ENCODE measurements around the gene PSMA5. TPM values are rescaled to one million over a fixed set of nuclear protein-coding genes. Genes with fewer than 3 reads are reported as not detected.
A peak's percentile ranks its signal among the peaks of the same experiment; 100 is the strongest.
"Not testable (repeated sequence)": the region's sequence is repeated elsewhere in the genome, so short reads cannot be mapped to it uniquely, and the experiment has no call there.

PSMA5 gene
- total RNA-seq = 55.4 TPM
- long read RNA-seq, transcript PSMA5-201 (9 exons, 3,729 nt) = major isoform, 48 of 52 reads
- long read RNA-seq, partial matches to known transcripts = 1 of 52 reads
- long read RNA-seq, other reads (novel, unspliced or antisense) = 3 of 52 reads

GRCh38 chr1:109426281-109427170 lies at the start of gene PSMA5:
Gene PSMA5 (minus strand): TSS chr1:109426448. CDS start chr1:109426330, 118 bp downstream.
- H3K27me3 ChIP-seq (ENCODE audit: low read depth) = no peaks in the 10 kb centered on the region
- peaks cover 38% of the 10 kb centered on the region for H3K4me1 ChIP-seq
- peak within 1 kb of the TSS; percentile 74 for H3K4me3 ChIP-seq
- DNase-seq (peak; percentile 98), ATAC-seq (peak; percentile 99 to 100)
- TF ChIP-seq CTCF (IDR thresholded peaks at IDR 0.05) = no peak
- intact Hi-C loops (cut with DNase I) = no loop called here
- peaks cover 1% of the 10 kb centered on the region for H3K36me3 ChIP-seq
- H3K27ac ChIP-seq = peak within 1 kb of the TSS; percentile 87
- no peaks in the 10 kb centered on the region for H3K9me3 ChIP-seq

- Histone ChIP-seq H3K4me1 (no peaks in the 10 kb centered on the region), H3K36me3 (no peaks in the 10 kb centered on the region), H3K9me3 (no peaks in the 10 kb centered on the region), H3K27me3 (ENCODE audit: low read depth) (peaks cover 18% of the 10 kb centered on the region), H3K4me3 (no peak overlapping the region), H3K27ac (no peak overlapping the region)
- no peak for TF ChIP-seq CTCF (IDR thresholded peaks at IDR 0.05)
- intact Hi-C loops (cut with DNase I) = no loop called here
- DNase-seq (no peak), ATAC-seq (no peak)
These were observed 49.0 kb upstream of the PSMA5 start for GRCh38 chr1:109475261-109475660.

- TF ChIP-seq CTCF (IDR thresholded peaks at IDR 0.05) = no peak
- no peak overlapping the region for H3K4me3 ChIP-seq
- no peak for DNase-seq
- intact Hi-C loops (cut with DNase I) = no loop called here
- no peaks in the 10 kb centered on the region for H3K36me3 ChIP-seq
- no peak overlapping the region for H3K27ac ChIP-seq
- peaks cover 24% of the 10 kb centered on the region for H3K27me3 ChIP-seq (ENCODE audit: low read depth)
- H3K4me1 ChIP-seq = no peaks in the 10 kb centered on the region
- no peaks in the 10 kb centered on the region for H3K9me3 ChIP-seq
- ATAC-seq = no peak
These were observed 48.4 kb upstream of the PSMA5 start for GRCh38 chr1:109474697-109475096.

- H3K27ac ChIP-seq; DNase-seq; H3K4me1 ChIP-seq; H3K9me3 ChIP-seq; ATAC-seq; intact Hi-C loops (cut with DNase I); H3K36me3 ChIP-seq; H3K4me3 ChIP-seq: not testable (repeated sequence)
- H3K27me3 ChIP-seq (ENCODE audit: low read depth) = peaks cover 33% of the 10 kb centered on the region
These were observed 47.2 kb upstream of the PSMA5 start for GRCh38 chr1:109473284-109474057.

GRCh38 chr1:109472779-109473178 lies 46.5 kb upstream of the PSMA5 start:
- H3K4me1 ChIP-seq = no peaks in the 10 kb centered on the region
- intact Hi-C loops (cut with DNase I) = no loop called here
- H3K36me3 ChIP-seq = no peaks in the 10 kb centered on the region
- H3K9me3 ChIP-seq = no peaks in the 10 kb centered on the region
- H3K27ac ChIP-seq = no peak overlapping the region
- DNase-seq (no peak), ATAC-seq (no peak)
- peaks cover 35% of the 10 kb centered on the region for H3K27me3 ChIP-seq (ENCODE audit: low read depth)
- H3K4me3 ChIP-seq = no peak overlapping the region
- TF ChIP-seq CTCF (IDR thresholded peaks at IDR 0.05) = no peak
